ENCODE results near the gene FBXO24.

Gene FBXO24

GRCh38 chr7:100623951-100624824, 38.1 kb downstream of the FBXO24 start:
- POLR2A ChIA-PET (ENCODE audit: low non-redundant PET): no interaction called here
- no peak overlapping the region for H3K27ac ChIP-seq
- CTCF ChIA-PET: no interaction called here
- no peak for TF ChIP-seq CTCF (conservative IDR thresholded peaks at IDR 0.05; ENCODE audit: low read depth)
- DNase-seq (ENCODE audit: low spot score): no peak

GRCh38 chr7:100626055-100626454, 39.9 kb downstream of the FBXO24 start:
- CTCF ChIA-PET: interaction anchor here (0.6 to 1.1 kb wide), 2 partner anchors 79 to 82 kb away, joined by 3 to 4 read pairs; no protein-coding TSS in a partner anchor
- POLR2A ChIA-PET (ENCODE audit: low non-redundant PET): no interaction called here
- DNase-seq (ENCODE audit: low spot score): no peak
- TF ChIP-seq CTCF (conservative IDR thresholded peaks at IDR 0.05; ENCODE audit: low read depth): no peak
- H3K27ac ChIP-seq: peak overlapping the region; percentile 67

GRCh38 chr7:100626530-100627237, 40.6 kb downstream of the FBXO24 start:
- POLR2A ChIA-PET (ENCODE audit: low non-redundant PET): no interaction called here
- TF ChIP-seq CTCF (conservative IDR thresholded peaks at IDR 0.05; ENCODE audit: low read depth): no peak
- CTCF ChIA-PET: interaction anchor here (0.6 to 1.1 kb wide), 3 partner anchors 71 to 83 kb away, joined by 3 to 6 read pairs (median 4); no protein-coding TSS in a partner anchor
- peak; percentile 98 for DNase-seq (ENCODE audit: low spot score)
- H3K27ac ChIP-seq: peak overlapping the region; percentile 67

- DNase-seq (ENCODE audit: low spot score): no peak
- no peak for TF ChIP-seq CTCF (conservative IDR thresholded peaks at IDR 0.05; ENCODE audit: low read depth)
- peak overlapping the region; percentile 67 for H3K27ac ChIP-seq
- ChIA-PET CTCF (interaction anchor here (0.7 to 1.1 kb wide), 2 partner anchors 71 to 78 kb away, joined by 4 to 6 read pairs; no protein-coding TSS in a partner anchor), POLR2A (ENCODE audit: low non-redundant PET) (interaction anchor here (0.6 kb wide), 1 partner anchor 48 kb away, joined by 3 read pairs; no protein-coding TSS in a partner anchor)
These were observed 41.1 kb downstream of the FBXO24 start for GRCh38 chr7:100627238-100627549.

- DNase-seq (ENCODE audit: low spot score): no peak
- ChIA-PET CTCF (interaction anchor here (0.6 to 1.0 kb wide), 4 partner anchors 21 to 184 kb away, joined by 3 to 4 read pairs (median 4); no protein-coding TSS in a partner anchor), POLR2A (ENCODE audit: low non-redundant PET) (no interaction called here)
- peak; percentile 34; the same call in 1 of the 2 replicates for TF ChIP-seq CTCF (conservative IDR thresholded peaks at IDR 0.05; ENCODE audit: low read depth)
- H3K27ac ChIP-seq: peak overlapping the region; percentile 19
These were observed 43.1 kb downstream of the FBXO24 start for GRCh38 chr7:100629117-100629716.

GRCh38 chr7:100630066-100630465, 43.9 kb downstream of the FBXO24 start:
- H3K27ac ChIP-seq: peak overlapping the region; percentile 19
- no peak for TF ChIP-seq CTCF (conservative IDR thresholded peaks at IDR 0.05; ENCODE audit: low read depth)
- CTCF ChIA-PET: interaction anchor here (0.5 to 1.0 kb wide), 3 partner anchors 9 to 90 kb away, joined by 4 to 7 read pairs (median 5); partner anchors contain the start of gene EPO
- no peak for DNase-seq (ENCODE audit: low spot score)
- POLR2A ChIA-PET (ENCODE audit: low non-redundant PET): no interaction called here

Measured in RWPE1 (cell line).